Cardiac septum (tissue), 1 donor: ENCODE data around the gene NKX6-1. TPM values are rescaled to one million over a fixed set of nuclear protein-coding genes. Genes with fewer than 3 reads are reported as not detected.

Experiments used
- DNase-seq: peaks from one replicate; pipeline ENCODE4 v3.0.0-alpha.2; 2020; ENCODE audit warnings: low spot score
- intact Hi-C: fragments of 100-400 bp; cut with DNase I; formaldehyde crosslinking; loops from one replicate; pipeline ENCODE4 v1.14.0; 2022
- total RNA-seq: library from RNA; stranded (reverse); fragmentation: NEBNext Ultra II Directional; extraction: Animal tissue kit (Norgen Biotek cat#: 25700); gene quantifications from one replicate; pipeline ENCODE4 v1.2.1, GENCODE V29; 2021
- donor health status: DM: no; HTN: no; CAD: no.

NKX6-1 gene
- total RNA-seq, 1 donor from 2014 or later: 0.22 TPM

DNA sequence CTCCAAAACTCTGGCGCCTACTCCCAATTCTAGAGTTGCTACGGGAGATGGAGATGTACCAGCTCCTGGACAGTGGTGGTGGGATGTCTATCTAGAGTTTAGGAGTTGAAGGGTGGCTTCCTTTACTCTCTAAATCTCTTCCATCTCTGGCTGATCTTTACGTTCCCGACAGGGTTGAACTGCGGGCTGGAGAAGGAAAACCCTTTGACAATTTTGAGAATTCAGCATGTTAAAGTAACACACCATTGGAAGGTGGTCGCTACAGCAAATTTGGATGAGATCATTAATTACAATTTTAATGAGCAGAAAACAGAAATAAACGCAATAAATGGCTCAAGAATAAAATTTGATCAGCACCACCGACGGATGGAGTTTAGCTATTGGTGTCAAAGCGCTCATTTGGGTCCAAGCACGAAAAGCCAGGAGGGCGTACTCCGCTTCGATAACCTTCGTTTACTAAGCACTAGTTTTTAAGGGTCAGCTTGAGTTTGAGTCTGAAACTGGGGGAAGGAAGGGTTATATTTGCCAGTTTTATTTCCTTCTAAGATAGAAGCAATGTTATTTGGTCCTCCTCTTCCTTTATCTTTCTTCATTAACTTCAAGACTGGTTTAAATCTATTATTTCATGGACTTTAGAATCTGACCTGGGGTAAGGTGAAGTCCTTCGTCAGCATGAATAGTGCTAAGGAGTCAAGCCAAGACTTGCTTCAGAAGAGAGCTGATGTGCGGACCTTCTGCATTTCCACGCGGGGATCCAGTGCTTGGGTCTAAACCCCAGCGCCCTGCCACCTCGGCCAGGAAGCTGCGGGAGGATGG, 1.5 kb upstream of the NKX6-1 start:
- DNase-seq: no peak
- intact Hi-C loops: loop anchor here (5.0 kb wide), 2 partner anchors 728 to 853 kb away; no protein-coding TSS in a partner anchor

DNA sequence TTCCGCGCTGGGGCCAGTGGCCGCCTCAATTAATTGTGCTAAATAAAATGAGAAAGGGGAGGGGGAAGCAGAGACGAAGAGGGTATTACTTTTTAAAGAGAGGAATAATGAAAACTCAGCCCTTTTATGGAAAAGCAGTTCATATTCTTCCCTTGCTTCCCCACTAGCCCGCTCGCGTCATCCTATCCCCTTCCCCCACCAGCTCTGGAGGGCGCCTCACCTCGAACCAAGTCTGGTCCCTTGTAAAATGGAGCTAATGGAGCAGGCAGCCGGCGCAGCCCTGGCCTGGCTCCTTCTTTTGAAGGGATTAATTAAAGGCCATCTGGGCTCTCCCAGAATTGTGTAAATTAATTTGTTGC, 511 bp upstream of the NKX6-1 start:
- intact Hi-C loops: no loop called here
- no peak for DNase-seq

DNA sequence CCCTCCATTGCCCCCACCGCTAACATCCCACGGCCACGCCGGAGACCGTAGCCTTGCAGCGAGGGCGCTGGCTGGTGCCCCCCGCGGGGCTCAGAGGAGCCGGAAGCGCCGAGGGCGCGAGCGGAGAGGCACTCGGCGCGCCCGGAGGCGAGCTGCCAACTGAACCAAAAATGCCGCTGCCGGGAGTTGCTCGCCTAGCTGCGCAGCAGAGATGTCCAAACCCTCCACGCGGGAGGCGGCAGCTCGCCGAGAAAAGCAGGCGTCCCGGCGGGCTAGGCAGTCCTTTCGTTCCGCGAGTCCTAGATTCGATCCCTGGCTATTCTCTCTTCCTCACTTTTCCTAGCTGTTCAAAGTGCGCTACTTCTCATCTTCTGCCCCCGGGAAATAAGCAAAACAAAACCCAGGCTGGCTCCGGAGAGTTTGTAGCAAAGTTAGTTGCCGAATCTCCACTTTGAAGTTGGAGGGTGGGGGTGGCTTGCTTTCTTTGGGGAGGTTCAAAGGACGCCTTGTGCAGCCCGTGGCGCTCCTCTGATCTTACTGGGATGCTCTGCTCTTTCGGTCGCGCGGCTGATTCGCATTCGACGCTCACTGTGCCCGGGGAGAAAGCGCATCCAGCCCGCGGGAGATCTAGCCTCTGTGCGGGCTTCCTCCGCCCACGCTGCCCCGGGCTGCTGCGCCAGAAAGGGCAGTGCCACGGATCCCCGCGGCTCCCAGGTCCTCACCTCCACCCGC, 723 bp downstream of the NKX6-1 start:
- DNase-seq: no peak
- intact Hi-C loops: no loop called here

DNA sequence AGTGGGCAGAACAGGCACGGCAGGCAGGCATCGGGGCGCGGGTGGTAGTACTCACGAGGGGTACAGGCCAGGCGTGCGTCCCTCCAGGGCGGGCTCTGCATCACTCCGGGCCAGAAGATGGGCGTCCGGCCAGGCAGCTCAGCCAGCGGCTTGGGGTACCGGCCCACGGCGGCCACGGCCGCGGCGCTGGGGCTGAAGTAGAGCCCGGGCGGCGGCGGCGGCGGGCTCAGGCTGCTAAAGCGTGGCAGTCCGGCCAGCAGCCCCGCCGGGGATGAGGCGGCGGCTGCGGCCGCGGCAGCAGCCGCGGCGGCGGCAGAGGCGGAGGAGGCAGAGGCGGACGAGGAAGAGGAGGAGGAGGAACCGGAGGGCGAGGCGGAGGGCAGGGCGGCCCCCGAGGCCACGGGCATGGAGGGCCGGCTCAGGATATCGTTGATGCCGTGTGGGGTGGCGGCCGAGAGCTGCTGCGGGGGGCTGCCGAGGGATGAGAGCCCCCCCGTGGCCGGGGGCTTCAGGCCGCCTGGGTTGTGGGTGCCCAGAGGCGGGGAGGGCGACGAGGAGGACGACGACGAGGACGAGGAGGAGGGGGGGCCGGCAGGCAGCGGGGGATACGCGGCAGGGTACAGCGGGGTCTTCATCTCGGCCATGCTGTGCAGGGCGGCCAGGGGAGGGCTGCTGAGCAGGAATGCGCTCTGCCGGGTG, 1.4 kb downstream of the NKX6-1 start:
- DNase-seq: no peak
- intact Hi-C loops: no loop called here

DNA sequence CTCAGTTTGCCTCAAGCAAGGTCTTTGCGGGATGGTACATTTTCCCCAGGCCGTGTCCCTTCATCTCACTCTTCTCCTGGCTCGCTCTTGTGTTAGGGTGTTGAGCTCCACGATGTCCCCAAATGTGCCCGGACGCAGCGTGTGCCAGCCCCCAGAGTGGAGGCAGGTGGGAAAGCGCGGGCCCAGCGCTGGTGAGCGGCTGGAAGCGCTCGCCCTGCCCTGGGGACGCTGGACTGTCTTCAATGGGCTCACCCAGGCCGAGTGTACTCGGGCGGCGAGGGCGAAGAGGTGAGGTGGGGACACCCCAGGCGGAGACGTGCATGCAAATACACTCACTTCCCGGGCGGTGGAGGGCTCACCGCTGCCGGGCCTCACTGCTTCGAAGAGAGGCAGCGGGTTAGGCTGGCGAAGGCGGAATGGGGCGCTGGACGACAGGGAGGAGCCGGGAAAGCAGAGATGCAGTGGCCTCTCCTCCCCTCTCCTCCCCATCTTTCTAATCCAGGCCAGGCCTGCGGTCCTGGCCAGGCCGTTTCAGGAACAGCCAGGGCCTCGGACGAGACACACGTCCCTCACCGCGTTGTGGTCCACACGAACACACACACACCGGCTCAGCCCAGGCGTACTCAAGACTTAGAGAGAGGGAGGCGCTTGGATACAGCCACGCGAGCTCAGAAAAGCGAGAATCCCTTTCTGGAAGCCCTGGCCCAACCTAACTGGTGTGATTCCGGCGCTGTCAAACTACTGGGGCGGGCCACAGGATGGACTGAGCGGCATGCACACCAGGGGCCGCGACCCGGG, 2.2 kb downstream of the NKX6-1 start:
- intact Hi-C loops: no loop called here
- DNase-seq: no peak

DNA sequence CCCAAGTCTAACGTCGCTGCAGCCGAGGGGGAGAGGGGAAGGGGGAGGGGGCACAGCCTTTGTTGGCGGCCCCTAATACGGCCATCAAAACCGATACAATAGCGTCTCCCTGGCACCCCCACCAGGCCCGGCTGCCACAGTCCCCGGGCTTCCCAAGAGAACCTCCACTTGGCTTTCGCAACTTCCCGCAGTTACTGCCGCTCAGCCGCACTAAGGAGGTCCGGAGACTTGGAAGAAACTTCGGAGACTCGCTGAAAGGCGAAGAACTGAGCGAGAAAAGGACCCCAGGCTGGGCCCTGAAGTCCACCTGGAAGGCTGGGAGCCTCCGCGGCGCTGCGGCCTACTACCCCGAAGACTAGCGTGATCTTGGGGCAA, 2.8 kb downstream of the NKX6-1 start:
- no peak for DNase-seq
- intact Hi-C loops: no loop called here

DNA sequence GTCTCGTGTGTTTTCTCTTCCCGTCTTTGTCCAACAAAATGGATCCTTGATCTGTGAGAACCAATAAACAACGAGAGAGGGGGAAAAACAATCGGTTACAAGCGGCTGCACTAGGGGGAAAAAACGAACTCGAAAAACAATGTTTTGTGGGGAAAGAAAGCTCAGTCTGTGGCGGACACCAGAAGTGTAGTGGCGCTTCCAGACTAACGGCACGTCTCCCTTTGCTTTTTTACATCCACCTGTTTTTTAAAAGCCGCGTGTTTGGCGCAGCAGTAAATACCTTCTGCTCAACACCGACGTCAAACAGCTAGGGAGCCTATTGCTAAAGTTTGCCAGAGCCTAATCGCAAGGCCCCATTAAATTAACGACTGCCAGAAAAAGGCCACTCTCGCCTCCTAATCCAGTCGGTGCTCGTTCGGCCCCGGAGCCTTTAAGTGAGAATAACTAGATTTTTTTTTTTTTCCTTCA, 3.3 kb downstream of the NKX6-1 start:
- no peak for DNase-seq
- intact Hi-C loops: no loop called here

DNA sequence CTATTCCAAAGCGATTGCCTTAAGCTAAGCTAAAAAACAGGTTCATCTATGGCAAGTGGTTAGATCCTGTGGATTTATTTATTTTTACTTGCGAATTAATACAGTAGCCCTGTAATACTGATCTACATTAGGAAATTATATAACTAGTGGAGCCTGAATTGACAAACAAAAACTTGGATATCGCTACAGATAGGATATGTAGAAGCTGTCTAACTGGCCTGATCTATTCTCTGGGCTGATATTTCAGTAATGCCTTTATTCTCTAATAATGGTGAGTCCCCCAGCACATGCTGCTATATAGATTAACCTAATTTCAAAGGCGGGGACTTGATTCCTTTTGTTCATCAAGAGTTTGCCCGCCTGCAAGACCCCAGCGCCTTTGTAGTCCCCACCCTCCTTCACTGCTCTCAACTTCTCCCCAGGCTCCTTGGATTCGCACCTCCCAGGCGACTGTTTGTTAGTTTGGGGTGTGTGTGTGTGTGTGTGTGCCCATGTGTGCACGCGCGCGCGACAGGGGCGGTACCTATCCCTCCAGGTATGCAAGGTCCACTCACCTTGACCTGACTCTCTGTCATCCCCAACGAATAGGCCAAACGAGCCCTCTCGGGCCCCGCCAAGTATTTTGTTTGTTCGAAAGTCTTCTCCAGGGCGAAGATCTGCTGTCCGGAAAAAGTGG, 3.8 kb downstream of the NKX6-1 start:
- intact Hi-C loops: no loop called here
- DNase-seq: no peak

DNA sequence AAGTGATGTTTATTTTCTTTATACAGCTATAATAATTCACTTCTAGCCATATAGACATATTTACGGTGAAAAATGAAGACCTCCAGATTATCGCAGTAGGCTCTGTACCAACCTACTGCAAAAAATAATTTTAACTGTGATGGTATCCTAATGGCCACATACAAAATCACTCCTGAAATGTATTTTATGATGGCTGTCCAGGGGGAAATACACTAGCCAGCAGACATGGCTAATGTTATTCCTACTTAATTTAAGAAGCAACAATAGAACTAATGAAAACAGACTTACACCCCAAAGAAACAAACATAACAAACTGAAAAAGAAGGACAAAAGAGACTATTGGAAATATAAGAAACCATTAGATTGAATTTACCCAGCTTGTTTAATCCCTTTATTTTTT, 4.6 kb downstream of the NKX6-1 start:
- intact Hi-C loops: no loop called here
- DNase-seq: no peak

DNA sequence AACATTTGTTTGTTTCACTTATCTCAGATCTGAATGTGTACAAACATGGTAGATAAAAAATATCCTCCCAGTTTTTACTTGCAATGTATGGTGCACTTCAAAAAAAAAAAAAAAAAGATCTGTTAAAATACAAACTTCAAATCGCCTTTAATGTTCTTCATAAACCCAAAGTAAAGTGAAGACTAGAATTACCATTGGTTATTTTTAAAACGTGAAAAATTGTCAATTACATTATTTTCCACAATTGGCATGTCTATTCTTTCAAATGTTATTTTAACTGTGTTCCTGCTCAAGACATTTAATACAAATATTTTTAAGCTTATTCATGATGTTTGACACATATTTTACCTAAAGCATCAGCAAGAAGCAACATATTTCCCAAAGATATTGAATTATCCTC, 5.0 kb downstream of the NKX6-1 start:
- intact Hi-C loops: no loop called here
- DNase-seq: no peak

DNA sequence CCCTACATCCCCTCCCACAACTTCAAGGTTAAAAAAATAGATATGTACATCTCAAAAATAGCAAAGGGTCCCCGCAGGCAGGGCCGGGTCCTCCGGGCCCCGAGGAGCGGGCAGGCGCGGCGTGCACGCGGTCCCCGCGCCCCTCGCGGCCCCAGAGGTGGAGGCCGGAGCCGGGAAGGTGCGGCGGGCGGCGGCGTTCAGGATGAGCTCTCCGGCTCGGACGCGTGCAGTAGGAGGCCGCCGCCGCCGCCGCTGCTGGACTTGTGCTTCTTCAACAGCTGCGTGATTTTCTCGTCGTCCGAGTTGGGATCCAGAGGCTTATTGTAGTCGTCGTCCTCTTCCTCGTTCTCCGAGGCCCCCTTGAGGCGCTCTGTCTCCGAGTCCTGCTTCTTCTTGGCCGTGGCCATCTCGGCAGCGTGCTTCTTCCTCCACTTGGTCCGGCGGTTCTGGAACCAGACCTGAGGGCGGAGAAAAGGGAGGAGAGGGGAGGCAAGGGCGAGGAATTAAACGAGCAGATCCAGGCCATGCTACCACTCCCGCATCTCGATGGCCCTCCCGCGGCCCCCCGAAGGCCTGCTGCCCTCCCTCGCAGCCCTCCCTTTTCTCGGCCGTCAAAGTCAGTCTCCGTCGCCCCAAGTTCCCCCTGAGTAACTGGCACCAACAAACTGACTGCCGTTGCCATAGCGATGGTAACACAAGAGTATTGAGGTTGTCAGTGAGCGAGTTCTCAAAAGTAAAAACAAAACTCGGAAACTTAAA, 5.8 kb downstream of the NKX6-1 start:
- intact Hi-C loops: no loop called here
- DNase-seq: no peak

DNA sequence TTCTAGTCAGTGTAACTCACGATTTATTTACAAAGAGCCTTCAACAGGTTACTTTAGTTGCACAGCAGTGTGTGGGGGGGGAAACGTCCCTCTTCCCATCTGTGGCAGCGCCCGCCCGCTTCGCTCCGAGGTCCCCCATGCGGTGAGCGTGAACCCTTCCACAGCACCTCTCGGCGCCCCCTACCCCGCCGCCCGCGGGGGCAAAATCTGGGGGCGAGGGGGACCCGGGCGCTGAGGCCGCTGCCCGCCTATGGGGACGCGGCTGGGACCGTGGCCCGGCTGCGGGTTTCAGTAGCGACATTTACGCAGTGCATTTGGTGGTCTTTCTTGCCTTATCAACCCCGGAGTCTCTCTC, 6.4 kb downstream of the NKX6-1 start:
- intact Hi-C loops: no loop called here
- no peak for DNase-seq

DNA sequence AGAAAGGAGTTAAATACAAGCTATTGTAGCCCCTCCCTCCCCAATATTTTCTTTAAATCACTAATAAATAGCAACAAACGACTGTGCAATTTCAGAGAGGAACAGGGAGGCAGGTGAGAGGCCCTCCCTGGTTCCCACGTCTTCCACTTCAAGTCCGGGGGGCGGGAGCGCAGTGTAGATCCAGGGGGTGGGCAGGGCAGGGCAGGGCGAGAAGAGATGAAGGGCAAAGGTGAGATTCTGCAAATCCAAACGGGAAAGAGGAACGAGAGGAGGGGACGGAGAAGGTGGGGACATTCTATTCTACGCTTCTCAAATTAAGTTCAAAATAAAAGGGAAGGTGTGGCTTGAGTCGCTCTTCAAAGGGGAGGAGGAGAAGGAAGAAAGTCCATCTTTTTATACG, 6.8 kb downstream of the NKX6-1 start:
- intact Hi-C loops: no loop called here
- DNase-seq: no peak

DNA sequence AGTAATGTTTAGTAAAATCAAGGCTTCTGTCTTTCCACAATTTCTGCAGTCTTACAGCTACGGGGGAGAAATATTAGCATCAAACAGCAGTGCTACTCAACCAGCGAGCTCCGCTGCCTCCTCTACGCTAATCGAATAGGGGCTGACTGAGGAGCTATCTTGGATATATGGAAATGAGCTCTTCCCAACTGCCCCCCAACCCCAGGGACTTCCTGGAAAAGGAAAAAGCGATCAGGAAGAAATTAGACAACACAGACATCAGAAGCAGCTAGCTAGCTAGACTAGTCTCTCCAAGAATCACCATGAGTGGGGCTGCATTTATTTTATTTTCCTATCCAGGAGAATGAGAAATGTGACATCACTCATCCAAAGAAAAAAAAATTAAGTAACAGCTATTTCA, 7.6 kb downstream of the NKX6-1 start:
- DNase-seq: no peak
- intact Hi-C loops: no loop called here

DNA sequence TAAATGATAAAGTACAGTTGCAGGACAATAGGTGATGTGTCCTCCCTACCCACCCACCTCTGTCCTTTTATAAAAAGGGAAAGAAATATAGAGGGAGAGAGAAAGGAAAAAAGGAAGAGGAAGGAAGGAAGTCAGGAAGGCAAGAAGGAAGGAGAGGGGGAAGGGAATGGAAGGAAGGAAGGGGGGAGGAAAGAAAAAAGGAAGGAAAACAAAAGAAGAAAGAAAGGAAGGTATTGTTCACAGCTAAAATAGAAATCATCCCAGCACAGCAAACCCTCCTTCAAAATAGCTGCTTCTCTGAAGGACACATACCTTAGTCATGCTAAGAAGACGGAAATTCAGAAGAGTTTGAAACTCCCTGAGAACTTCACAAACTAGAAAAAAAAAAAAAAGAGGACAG, 8.4 kb downstream of the NKX6-1 start:
- DNase-seq: no peak
- intact Hi-C loops: no loop called here

DNA sequence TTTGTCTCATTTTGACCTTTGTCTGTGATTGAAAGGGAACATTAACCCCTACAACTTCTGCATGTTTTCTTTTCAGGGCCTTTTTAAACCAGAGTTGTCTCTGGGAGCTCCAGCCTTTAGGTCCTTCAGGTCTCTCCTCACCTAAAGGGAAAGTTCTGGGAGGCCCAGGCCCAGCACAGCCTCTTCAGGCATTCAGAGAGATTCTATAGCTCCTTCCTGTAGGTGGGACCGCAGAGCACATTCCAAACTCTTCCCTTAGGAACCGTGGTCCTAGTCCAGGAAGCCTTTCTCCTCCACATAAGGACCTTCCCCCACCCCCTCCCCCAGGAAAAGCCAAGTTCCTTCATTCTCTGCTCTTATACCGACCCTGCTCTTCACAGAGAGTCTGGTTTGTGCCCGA, 14.9 kb downstream of the NKX6-1 start:
- DNase-seq: no peak
- intact Hi-C loops: no loop called here

DNA sequence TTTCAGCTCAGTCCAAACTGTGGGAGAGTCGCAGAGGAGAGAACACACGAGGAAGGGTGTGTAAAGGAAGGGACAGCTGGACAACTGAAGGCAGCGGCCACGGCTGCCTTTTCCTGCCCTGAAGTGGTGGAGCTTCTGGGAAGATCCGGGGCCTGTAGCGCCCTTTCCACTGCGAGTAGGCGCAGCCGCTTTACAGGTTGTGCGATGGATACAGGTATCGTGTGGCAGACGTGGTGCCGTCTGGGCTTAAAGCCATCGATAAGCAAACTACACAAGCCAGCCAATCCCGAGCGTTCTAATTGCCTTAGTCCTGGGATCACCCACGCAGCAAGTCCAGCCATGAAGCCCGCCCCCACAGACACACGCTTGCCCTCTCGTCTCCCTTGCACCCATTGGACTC, 15.4 kb downstream of the NKX6-1 start:
- DNase-seq: no peak
- intact Hi-C loops: no loop called here
